Measurements from ENCODE around the gene MRPL39. TPM values are rescaled to one million over a fixed set of nuclear protein-coding genes. Genes with fewer than 3 reads are reported as not detected.

MRPL39 gene
- 52.2 and 54.0 TPM in 2 replicates for total RNA-seq

DNA sequence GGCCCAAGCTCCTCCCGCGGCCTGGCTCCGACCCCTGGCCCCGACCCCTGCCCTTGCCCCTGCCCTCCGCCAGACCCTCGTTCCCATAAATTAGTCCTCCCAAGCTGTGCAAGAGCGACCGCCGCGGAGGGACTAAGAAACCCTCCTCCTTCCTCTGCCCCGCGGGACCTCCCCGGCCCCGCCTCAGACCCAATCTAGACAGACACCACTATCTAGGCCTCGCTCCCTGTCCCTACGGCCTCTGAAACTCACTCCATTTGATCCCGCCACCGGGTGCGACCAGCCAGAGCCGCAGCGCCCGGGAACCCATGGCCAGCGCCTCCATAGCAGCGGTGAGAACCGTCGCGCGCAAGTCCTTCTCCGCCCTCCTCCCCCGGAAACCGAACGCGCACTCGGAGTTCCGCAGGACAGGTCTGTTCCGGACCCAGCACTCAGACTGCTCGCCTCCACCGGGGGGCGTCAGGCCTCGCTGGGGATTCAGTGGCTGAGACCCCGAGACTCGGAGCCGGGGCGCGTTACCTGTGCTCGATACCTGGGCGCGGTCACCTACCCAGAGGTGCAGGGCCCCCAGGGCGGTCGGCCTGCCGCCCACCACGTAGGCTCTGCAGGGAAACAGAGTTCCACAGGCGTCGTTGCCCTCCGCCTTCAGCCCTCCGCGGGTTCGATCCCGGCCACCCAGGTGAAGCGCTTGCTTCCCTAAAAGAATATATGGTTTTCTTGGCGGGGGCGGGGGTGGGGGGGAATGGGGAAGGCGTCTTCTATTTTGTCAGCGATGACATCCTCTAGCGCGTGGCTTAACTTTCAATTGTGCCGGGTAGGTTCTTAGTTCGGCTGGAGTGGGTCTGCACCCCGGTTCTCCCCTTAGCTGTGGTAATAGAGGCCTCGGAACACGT is at the start of gene MRPL39:
TSS of gene MRPL39 (minus strand) at position 331 of the 893 bp plus-strand sequence. CDS start at position 325, 6 bp downstream.

DNA sequence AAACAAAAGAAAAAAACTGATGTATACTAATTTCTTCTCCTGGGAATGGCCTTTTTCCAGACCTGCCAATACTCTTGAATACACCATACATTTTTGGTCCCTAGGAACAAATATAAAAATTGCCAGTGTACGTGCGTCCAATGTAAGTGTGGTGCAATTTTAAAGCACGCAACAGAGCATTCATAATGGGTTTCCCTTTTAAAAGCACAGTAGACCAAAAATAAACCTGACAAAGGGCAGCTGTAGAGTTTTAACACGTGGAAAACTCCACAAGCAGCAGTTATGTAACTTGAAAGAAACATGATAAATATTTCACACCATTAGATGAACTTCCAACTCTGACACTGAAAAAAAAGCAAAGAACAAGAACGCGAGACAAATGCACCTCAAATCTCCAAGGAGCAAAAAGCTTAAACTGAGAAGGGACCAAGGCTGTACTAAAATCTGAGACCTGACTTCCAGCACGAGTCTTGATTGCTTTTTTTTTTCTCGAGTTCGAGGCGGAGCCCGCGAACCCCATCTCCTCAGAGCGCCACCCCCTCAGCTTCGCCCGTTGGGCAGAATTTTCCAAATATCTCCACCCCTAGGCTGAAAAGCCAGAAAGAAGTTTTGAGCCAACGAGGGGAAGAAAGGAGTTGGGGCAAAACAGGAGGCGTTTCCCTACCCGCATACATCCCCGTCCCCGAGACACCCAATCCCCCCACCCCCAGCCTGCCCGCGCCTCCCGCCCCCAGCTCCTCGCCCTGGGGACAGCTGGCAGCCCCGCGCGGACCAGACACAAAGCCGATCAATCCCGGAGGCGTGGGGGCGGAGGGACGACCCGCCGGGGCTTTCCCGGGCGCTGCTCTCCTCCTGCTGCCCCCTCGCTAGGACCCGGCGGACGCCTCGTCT is 31.6 kb upstream of the MRPL39 start, which contains the start of gene JAM2:
TSS of gene JAM2 (plus strand) at position 599 of the 891 bp plus-strand sequence. CDS start 564 bp downstream, outside the sequence.

Other genes starting within 250 kb of the MRPL39 start
- gene JAM2, start 31.8 kb upstream of the MRPL39 start, total RNA-seq: 0.37 and 0.39 TPM in 2 replicates
- 34.6 and 44.8 TPM in 2 replicates for gene ATP5PF, start 127.4 kb upstream of the MRPL39 start, total RNA-seq
- gene GABPA, start 127.5 kb upstream of the MRPL39 start, total RNA-seq: 20.2 and 25.4 TPM in 2 replicates

Measured in subcutaneous preadipocyte (primary cell).